Mucosa of stomach (tissue), 1 donor: ENCODE measurements around the gene MZB1.
"Not testable (repeated sequence)": the region's sequence is repeated elsewhere in the genome, so short reads cannot be mapped to it uniquely, and the experiment has no call there.

ENCODE experiments used
- H3K27me3 ChIP-seq: one replicate; pipeline ENCODE4 v1.7.0; 2013; ENCODE audit warnings: mild to moderate bottlenecking, low read length; ENCODE audit not compliant: control insufficient read depth, insufficient read depth
- H3K36me3 ChIP-seq: one replicate; pipeline ENCODE4 v1.7.0; 2013; ENCODE audit warnings: low read length; ENCODE audit not compliant: control insufficient read depth, insufficient read depth
- H3K4me1 ChIP-seq: one replicate; pipeline ENCODE4 v1.7.0; 2013; ENCODE audit warnings: mild to moderate bottlenecking, low read length; ENCODE audit not compliant: control insufficient read depth, insufficient read depth
- H3K4me3 ChIP-seq: one replicate; pipeline ENCODE4 v1.7.0; 2013; ENCODE audit warnings: low read length
- H3K9ac ChIP-seq: one replicate; pipeline ENCODE4 v1.7.0; 2013; ENCODE audit warnings: mild to moderate bottlenecking, low read length, moderate library complexity
- H3K9me3 ChIP-seq: one replicate; pipeline ENCODE4 v1.7.0; 2013; ENCODE audit warnings: mild to moderate bottlenecking, low read length, moderate library complexity; ENCODE audit not compliant: control insufficient read depth
- donor health status: Pancreatic carcinoma.

MZB1 gene

GRCh38 chr5:139394654-139395566 lies 5.2 kb upstream of the MZB1 start, which contains the start of gene PROB1:
PROB1 (minus strand) TSS chr5:139395104; CDS start chr5:139395081, 23 bp downstream.
- Histone ChIP-seq H3K27me3 (peaks cover 4% of the 10 kb centered on the region), H3K9me3 (no peaks in the 10 kb centered on the region), H3K4me1 (peaks cover 22% of the 10 kb centered on the region), H3K36me3 (no peaks in the 10 kb centered on the region), H3K4me3 (no peak within 1 kb of the TSS), H3K9ac (no peak within 1 kb of the TSS)

- Histone ChIP-seq H3K27me3 (peaks cover 4% of the 10 kb centered on the region), H3K9me3 (no peaks in the 10 kb centered on the region), H3K4me3 (no peak overlapping the region), H3K36me3 (no peaks in the 10 kb centered on the region), H3K9ac (no peak overlapping the region), H3K4me1 (peaks cover 26% of the 10 kb centered on the region)
Observed at GRCh38 chr5:139394123-139394653, 4.5 kb upstream of the MZB1 start.

- Histone ChIP-seq H3K27me3 (peaks cover 4% of the 10 kb centered on the region), H3K36me3 (no peaks in the 10 kb centered on the region), H3K9ac (peak overlapping the region; percentile 47), H3K9me3 (no peaks in the 10 kb centered on the region), H3K4me1 (peaks cover 31% of the 10 kb centered on the region), H3K4me3 (peak overlapping the region; percentile 19)
Observed at GRCh38 chr5:139393497-139394122, 3.9 kb upstream of the MZB1 start.

- peak overlapping the region; percentile 19 for H3K4me3 ChIP-seq
- H3K4me1 ChIP-seq: peaks cover 38% of the 10 kb centered on the region
Observed at GRCh38 chr5:139392678-139393496, 3.2 kb upstream of the MZB1 start.

GRCh38 chr5:139392324-139392677 lies 2.6 kb upstream of the MZB1 start:
- peak overlapping the region; percentile 70 for H3K9ac ChIP-seq
- H3K4me3 ChIP-seq: peak overlapping the region; percentile 36
- no peaks in the 10 kb centered on the region for H3K9me3 ChIP-seq
- H3K27me3 ChIP-seq: peaks cover 4% of the 10 kb centered on the region
- no peaks in the 10 kb centered on the region for H3K36me3 ChIP-seq
- peaks cover 44% of the 10 kb centered on the region for H3K4me1 ChIP-seq

More at GRCh38 chr5:139392678-139393496, 3.2 kb upstream of the MZB1 start:
- Histone ChIP-seq H3K9ac (peak overlapping the region; percentile 47), H3K27me3 (peaks cover 4% of the 10 kb centered on the region), H3K36me3 (no peaks in the 10 kb centered on the region), H3K9me3 (no peaks in the 10 kb centered on the region)

- peaks cover 4% of the 10 kb centered on the region for H3K27me3 ChIP-seq
- peaks cover 44% of the 10 kb centered on the region for H3K4me1 ChIP-seq
- no peaks in the 10 kb centered on the region for H3K36me3 ChIP-seq
- H3K4me3 ChIP-seq: peak overlapping the region; percentile 36
- peak overlapping the region; percentile 70 for H3K9ac ChIP-seq
- no peaks in the 10 kb centered on the region for H3K9me3 ChIP-seq
Observed at GRCh38 chr5:139391570-139392323, 2.0 kb upstream of the MZB1 start.

GRCh38 chr5:139390639-139391569 lies 1.2 kb upstream of the MZB1 start:
- H3K27me3 ChIP-seq: peaks cover 4% of the 10 kb centered on the region
- no peaks in the 10 kb centered on the region for H3K36me3 ChIP-seq
- H3K4me3 ChIP-seq: no peak overlapping the region
- peak overlapping the region; percentile 70 for H3K9ac ChIP-seq
- H3K4me1 ChIP-seq: peaks cover 44% of the 10 kb centered on the region
- H3K9me3 ChIP-seq: no peaks in the 10 kb centered on the region

GRCh38 chr5:139388198-139388821 lies 1.4 kb downstream of the MZB1 start:
- peaks cover 65% of the 10 kb centered on the region for H3K4me1 ChIP-seq
- peak overlapping the region; percentile 68 for H3K9ac ChIP-seq
- no peaks in the 10 kb centered on the region for H3K27me3 ChIP-seq
- H3K36me3 ChIP-seq: no peaks in the 10 kb centered on the region
- H3K9me3 ChIP-seq: no peaks in the 10 kb centered on the region
- no peak overlapping the region for H3K4me3 ChIP-seq

- no peak overlapping the region for H3K4me3 ChIP-seq
- H3K4me1 ChIP-seq: peaks cover 59% of the 10 kb centered on the region
- H3K36me3 ChIP-seq: no peaks in the 10 kb centered on the region
- no peaks in the 10 kb centered on the region for H3K9me3 ChIP-seq
- H3K9ac ChIP-seq: no peak overlapping the region
- H3K27me3 ChIP-seq: no peaks in the 10 kb centered on the region
Observed at GRCh38 chr5:139387611-139388197, 2.0 kb downstream of the MZB1 start.

GRCh38 chr5:139386956-139387355 lies 2.8 kb downstream of the MZB1 start:
- H3K36me3 ChIP-seq, H3K9ac ChIP-seq, H3K27me3 ChIP-seq, H3K9me3 ChIP-seq, H3K4me3 ChIP-seq: not testable (repeated sequence)
- H3K4me1 ChIP-seq: peaks cover 56% of the 10 kb centered on the region
